GM12878 (cell line): Measurements from ENCODE around the gene PGAM4. TPM values are rescaled to one million over a fixed set of nuclear protein-coding genes. Genes with fewer than 3 reads are reported as not detected.

Experiments used
- ATAC-seq: fragments of 200-7000 bp; cut with Tn5 transposase; 3 replicates; pipeline ENCODE4 v1.9.1; 2020; ENCODE audit warnings: mild to moderate bottlenecking, moderate library complexity
- BruUV-seq: library from RNA; stranded (reverse); fragments of 400-500 nt; replicated peaks from 2 replicates; lab custom pipeline; 2021; lab: Mats Ljungman, UMichigan
- CTCF ChIA-PET: fragments of 300-600 bp; sonication (Branson Sonifier 250); formaldehyde crosslinking; extraction: SDS; loops from one replicate; lab custom pipeline; 2021; ENCODE audit warnings: inconsistent platforms; lab: Yijun Ruan, JAX
- POLR2A ChIA-PET: fragments of 350-600 bp; formaldehyde crosslinking; extraction: SDS; loops from one replicate; lab custom pipeline; 2021; ENCODE audit warnings: inconsistent platforms; lab: Charles Lee
- RAD21 ChIA-PET: fragments of 300-600 bp; sonication (Branson Sonifier 250); formaldehyde crosslinking; loops from one replicate; lab custom pipeline; 2023; ENCODE audit warnings: antibody characterized with exemption; ENCODE audit not compliant: unreplicated experiment; lab: Charles Lee
- SMC1A ChIA-PET: fragments of 300-600 bp; sonication (Branson Sonifier 250); formaldehyde crosslinking; loops from one replicate; lab custom pipeline; 2023; ENCODE audit not compliant: unreplicated experiment, uncharacterized antibody; lab: Charles Lee
- DNase-seq: peaks from one replicate; pipeline ENCODE4 v3.0.0-alpha.2; 2011; ENCODE audit warnings: low read depth, low spot score
- FAIRE-seq: peaks from 3 replicates; lab custom pipeline; 2011; peaks lifted over from hg19 to GRCh38; lab: Jason Lieb, UNC
- H2AFZ ChIP-seq: 2 replicates; pipeline ENCODE4 v1.6.0; 2011; ENCODE audit warnings: low read depth, low read length, control low read depth; ENCODE audit not compliant: control insufficient read depth
- H3K27ac ChIP-seq: 2 replicates; pipeline ENCODE4 v1.5.1; 2011; ENCODE audit warnings: control low read depth; ENCODE audit not compliant: control insufficient read depth, insufficient read depth
- H3K27me3 ChIP-seq, 2 experiments: replicated peaks in 1 of 2; 2 replicates each; pipeline versions ENCODE4 v1.6.0 to v1.6.1; 2011; ENCODE audit warnings: low read length in 1 of 2; ENCODE audit not compliant: control insufficient read depth in 2 of 2, insufficient read depth in 2 of 2
- H3K36me3 ChIP-seq, 2 experiments: 2 replicates each; pipeline ENCODE4 v1.5.1; 2011; ENCODE audit warnings: low read length in 1 of 2; ENCODE audit not compliant: control insufficient read depth in 2 of 2, insufficient read depth in 2 of 2
- H3K4me1 ChIP-seq: 2 replicates; pipeline ENCODE4 v1.6.1; 2011; ENCODE audit warnings: mild to moderate bottlenecking, low read length, moderate library complexity, mixed read lengths; ENCODE audit not compliant: control insufficient read depth, insufficient read depth
- H3K4me2 ChIP-seq: 2 replicates; pipeline ENCODE4 v1.6.0; 2011; ENCODE audit warnings: control low read depth; ENCODE audit not compliant: control insufficient read depth, insufficient read depth
- H3K4me3 ChIP-seq: fragments of 200-600 bp; sonication (generic); 2 replicates; pipeline ENCODE4 v1.5.1; 2016
- H3K79me2 ChIP-seq: 2 replicates; pipeline ENCODE4 v1.6.0; 2011; ENCODE audit warnings: low read length; ENCODE audit not compliant: control insufficient read depth, insufficient read depth
- H3K9ac ChIP-seq: 2 replicates; pipeline ENCODE4 v1.8.0; 2011; ENCODE audit warnings: low read length, control low read depth, mixed read lengths; ENCODE audit not compliant: control insufficient read depth, insufficient read depth
- H3K9me3 ChIP-seq: replicated peaks from 3 replicates; pipeline ENCODE4 v1.5.1; 2011; ENCODE audit warnings: mild to moderate bottlenecking, low read length; ENCODE audit not compliant: control insufficient read depth, insufficient read depth
- H4K20me1 ChIP-seq: 2 replicates; pipeline ENCODE4 v1.6.0; 2011; ENCODE audit not compliant: control insufficient read depth, insufficient read depth
- IKZF1 ChIP-seq: fragments of 450-650 bp; conservative IDR thresholded peaks from 2 replicates; pipeline ENCODE4 v1.6.1; 2017; ENCODE audit warnings: antibody characterized with exemption, mild to moderate bottlenecking
- NR2C1 ChIP-seq: fragments of 450-650 bp; IDR thresholded peaks from 2 replicates; pipeline ENCODE4 v1.6.1; 2017; ENCODE audit warnings: antibody characterized with exemption, mild to moderate bottlenecking, moderate library complexity
- SIX5 ChIP-seq: IDR thresholded peaks from 2 replicates; pipeline ENCODE4 v1.6.1; 2011; ENCODE audit warnings: mild to moderate bottlenecking, low read depth, low read length, moderate library complexity; ENCODE audit not compliant: severe bottlenecking
- TCF7 ChIP-seq: IDR thresholded peaks from 2 replicates; pipeline ENCODE4 v1.6.1; 2014; ENCODE audit warnings: antibody characterized with exemption, borderline replicate concordance
- WGBS: methylation state at CpG from one replicate; pipeline ENCODE4 v1.1.6; 2016; ENCODE audit warnings: low lambda C conversion rate; ENCODE audit not compliant: insufficient replicate concordance, insufficient coverage; ENCODE audit errors: missing lambda C conversion rate; 5-methylcytosine and 5-hydroxymethylcytosine counted together
- in situ Hi-C: fragments of 300-500 bp; cut with MboI; formaldehyde crosslinking; loops from 9 replicates; pipeline ENCODE4 v1.14.3; 2018; ENCODE audit warnings: mixed read lengths
- intact Hi-C: fragments of 100-400 bp; cut with micrococcal nuclease; formaldehyde crosslinking; loops from one replicate; pipeline ENCODE4 v1.14.2; 2022; ENCODE audit not compliant: unreplicated experiment
- polyA plus RNA-seq, 11 experiments: library from polyadenylated mRNA; depleted of rRNA in 4 of 11; unstranded in 6 of 11; stranded (reverse) in 5 of 11; fragments of >200 nt; fragmentation: Nextera tagmentation in 4 of 11; fragmentation: Illumina TruSeq in 1 of 11; extraction: Ambion mirVana in 4 of 11; extraction: Trizol in 1 of 11; gene quantifications; 1 replicate in 1 of 11; 2 replicates in 10 of 11; pipeline versions ENCODE4 v1.2.1 to v1.2.3, GENCODE V29; 2011 to 2016; ENCODE audit warnings: inconsistent platforms in 2 of 11, missing spikeins in 2 of 11, low read depth in 1 of 11
- total RNA-seq, 4 experiments: library from RNA; depleted of rRNA in 3 of 4; stranded (reverse); fragments of >200 nt in 3 of 4; fragmentation: Illumina TruSeq in 1 of 4; extraction: Trizol in 1 of 4; gene quantifications; 2 replicates each; pipeline versions ENCODE4 v1.2.1 to v1.2.3, GENCODE V29; 2013 to 2021
- TF ChIP-seq, protein P1 (sequence below): fragments of 450-650 bp; IDR thresholded peaks from 2 replicates; pipeline ENCODE4 v1.6.1; 2017; ENCODE audit warnings: low read depth, mild to moderate bottlenecking, moderate library complexity
- TF ChIP-seq, protein P2 (sequence below): fragments of 450-650 bp; conservative IDR thresholded peaks from 2 replicates; pipeline ENCODE4 v1.6.1; 2017; ENCODE audit warnings: mild to moderate bottlenecking, moderate library complexity

The PGAM4 gene
- total and polyA plus RNA-seq, 10 of the 15 experiments (the other 5 are each of a cell fraction or from before 2014, with no cell fraction given): 0.24 to 0.80 (median 0.36) TPM; not detected in 6

DNA sequence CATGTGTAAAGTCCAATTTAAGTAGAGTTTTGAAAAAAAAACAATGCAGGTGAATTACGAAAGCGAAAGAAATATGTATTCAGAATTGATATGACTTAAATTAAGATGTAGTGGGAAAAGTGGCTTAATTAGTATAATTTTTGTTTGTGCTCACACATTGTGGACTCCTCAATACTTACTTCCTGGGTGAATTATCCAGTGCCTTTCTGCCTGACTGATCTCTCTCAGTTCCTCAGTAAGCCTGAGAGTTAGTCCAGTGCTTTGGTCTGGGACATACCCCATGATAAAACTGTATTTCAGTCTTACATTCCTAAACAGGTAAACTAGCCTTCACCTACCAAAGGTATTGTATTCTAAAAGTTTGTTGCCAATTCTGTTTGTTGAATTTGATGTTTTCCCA, 8.4 kb downstream of the PGAM4 start:
- no peak for TF ChIP-seq NR2C1
- TF ChIP-seq SIX5: no peak
- TF ChIP-seq, protein P1, sequence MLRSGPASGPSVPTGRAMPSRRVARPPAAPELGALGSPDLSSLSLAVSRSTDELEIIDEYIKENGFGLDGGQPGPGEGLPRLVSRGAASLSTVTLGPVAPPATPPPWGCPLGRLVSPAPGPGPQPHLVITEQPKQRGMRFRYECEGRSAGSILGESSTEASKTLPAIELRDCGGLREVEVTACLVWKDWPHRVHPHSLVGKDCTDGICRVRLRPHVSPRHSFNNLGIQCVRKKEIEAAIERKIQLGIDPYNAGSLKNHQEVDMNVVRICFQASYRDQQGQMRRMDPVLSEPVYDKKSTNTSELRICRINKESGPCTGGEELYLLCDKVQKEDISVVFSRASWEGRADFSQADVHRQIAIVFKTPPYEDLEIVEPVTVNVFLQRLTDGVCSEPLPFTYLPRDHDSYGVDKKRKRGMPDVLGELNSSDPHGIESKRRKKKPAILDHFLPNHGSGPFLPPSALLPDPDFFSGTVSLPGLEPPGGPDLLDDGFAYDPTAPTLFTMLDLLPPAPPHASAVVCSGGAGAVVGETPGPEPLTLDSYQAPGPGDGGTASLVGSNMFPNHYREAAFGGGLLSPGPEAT: no peak
- no peak for TF ChIP-seq IKZF1
- TF ChIP-seq, protein P2, sequence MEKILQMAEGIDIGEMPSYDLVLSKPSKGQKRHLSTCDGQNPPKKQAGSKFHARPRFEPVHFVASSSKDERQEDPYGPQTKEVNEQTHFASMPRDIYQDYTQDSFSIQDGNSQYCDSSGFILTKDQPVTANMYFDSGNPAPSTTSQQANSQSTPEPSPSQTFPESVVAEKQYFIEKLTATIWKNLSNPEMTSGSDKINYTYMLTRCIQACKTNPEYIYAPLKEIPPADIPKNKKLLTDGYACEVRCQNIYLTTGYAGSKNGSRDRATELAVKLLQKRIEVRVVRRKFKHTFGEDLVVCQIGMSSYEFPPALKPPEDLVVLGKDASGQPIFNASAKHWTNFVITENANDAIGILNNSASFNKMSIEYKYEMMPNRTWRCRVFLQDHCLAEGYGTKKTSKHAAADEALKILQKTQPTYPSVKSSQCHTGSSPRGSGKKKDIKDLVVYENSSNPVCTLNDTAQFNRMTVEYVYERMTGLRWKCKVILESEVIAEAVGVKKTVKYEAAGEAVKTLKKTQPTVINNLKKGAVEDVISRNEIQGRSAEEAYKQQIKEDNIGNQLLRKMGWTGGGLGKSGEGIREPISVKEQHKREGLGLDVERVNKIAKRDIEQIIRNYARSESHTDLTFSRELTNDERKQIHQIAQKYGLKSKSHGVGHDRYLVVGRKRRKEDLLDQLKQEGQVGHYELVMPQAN: no peak
- no peak for TF ChIP-seq TCF7
- no peaks in the 10 kb centered on the region for H3K4me1 ChIP-seq
- no peak for ATAC-seq
- no peaks in the 10 kb centered on the region for H3K79me2 ChIP-seq
- H3K9ac ChIP-seq: no peak overlapping the region
- H3K4me3 ChIP-seq: no peak overlapping the region
- H2AFZ ChIP-seq: no peak overlapping the region
- in situ Hi-C loops (no loop called here), intact Hi-C loops (no loop called here)
- POLR2A ChIA-PET: no interaction called here
- no peak overlapping the region for H3K4me2 ChIP-seq
- no peak overlapping the region for H3K27ac ChIP-seq
- no peaks in the 10 kb centered on the region for H3K36me3 ChIP-seq
- BruUV-seq: no TSS peak
- RAD21 ChIA-PET: no interaction called here
- no peak for FAIRE-seq
- SMC1A ChIA-PET: no interaction called here
- no peak for DNase-seq
- H3K27me3 ChIP-seq: no peaks in the 10 kb centered on the region
- 55% methylated on average over 2 of the region's 2 CpGs for WGBS
- peaks cover 1% of the 10 kb centered on the region; the same call in 1 of the 3 replicates for H3K9me3 ChIP-seq
- CTCF ChIA-PET: no interaction called here
- H4K20me1 ChIP-seq: no peaks in the 10 kb centered on the region
